Gastrocnemius medialis (tissue), 4 donors: Measurements from ENCODE around the gene DEFB115. TPM values are rescaled to one million over a fixed set of nuclear protein-coding genes. Genes with fewer than 3 reads are reported as not detected.

ENCODE experiments used
- ATAC-seq, 2 donors: fragments of 150-250 bp; one replicate each; pipeline ENCODE4 v1.9.1; 2016
- DNase-seq, 2 donors: peaks; one replicate each; pipeline ENCODE4 v3.0.0-alpha.2; 2019
- H3K27ac ChIP-seq, 4 donors: fragments of 200-600 bp; sonication (generic); 1 replicate in 1 of 4; 2 replicates in 3 of 4; pipeline ENCODE4 v1.5.1; 2016 to 2018; ENCODE audit warnings: mild to moderate bottlenecking in 2 of 4, moderate library complexity in 1 of 4
- H3K27me3 ChIP-seq, 3 donors: fragments of 200-600 bp; sonication (generic) in 2 of 3; 1 replicate in 1 of 3; 2 replicates in 2 of 3; pipeline versions ENCODE4 v1.5.1 to v1.6.0; 2016 to 2019; ENCODE audit warnings: mild to moderate bottlenecking in 1 of 3, moderate library complexity in 1 of 3
- H3K36me3 ChIP-seq, 2 donors: fragments of 200-600 bp; sonication (generic) in 1 of 2; one replicate each; pipeline ENCODE4 v1.5.1; 2017 to 2018
- H3K4me1 ChIP-seq, 2 donors: fragments of 200-600 bp; sonication (generic) in 1 of 2; one replicate each; pipeline ENCODE4 v1.5.1; 2016 to 2017; ENCODE audit warnings: mild to moderate bottlenecking in 2 of 2
- H3K4me3 ChIP-seq, 4 donors: fragments of 200-600 bp; sonication (generic) in 3 of 4; 1 replicate in 1 of 4; 2 replicates in 3 of 4; pipeline ENCODE4 v1.5.1; 2016 to 2019; ENCODE audit warnings: mild to moderate bottlenecking in 2 of 4
- H3K9me3 ChIP-seq, 3 donors: fragments of 200-600 bp; sonication (generic) in 2 of 3; 1 replicate in 1 of 3; 2 replicates in 2 of 3; pipeline ENCODE4 v1.5.1; 2016 to 2019
- POLR2A ChIP-seq, 2 donors: fragments of 450-650 bp; IDR thresholded peaks; one replicate each; pipeline ENCODE4 v1.6.1; 2017; ENCODE audit warnings: antibody characterized with exemption in 2 of 2, mild to moderate bottlenecking in 2 of 2, moderate library complexity in 2 of 2
- in situ Hi-C, 4 donors: fragments of 200-750 bp; cut with MboI; loops; one replicate each; pipeline versions ENCODE4 v1.15.0 to v1.8.0; 2017; ENCODE audit warnings: low sequenced_read_pairs in 4 of 4
- intact Hi-C: fragments of 100-400 bp; cut with DNase I; formaldehyde crosslinking; loops from one replicate; pipeline ENCODE4 v1.15.1; 2023; ENCODE audit warnings: low total_unique reads
- total RNA-seq, 4 donors: library from RNA; depleted of rRNA; stranded (reverse); fragments of >200 nt; gene quantifications; one replicate each; pipeline versions ENCODE4 v1.1.0 to v1.2.3, GENCODE V29; 2016
- TF ChIP-seq, protein P1 (sequence below), 5 experiments: fragments of 450-650 bp in 3 of 5; fragments of 200-600 bp in 2 of 5; sonication (generic) in 2 of 5; IDR thresholded peaks in 4 of 5; conservative IDR thresholded peaks in 1 of 5; 1 replicate in 4 of 5; 2 replicates in 1 of 5; pipeline ENCODE4 v1.5.1; 2016 to 2019; ENCODE audit warnings: antibody characterized with exemption in 5 of 5, mild to moderate bottlenecking in 3 of 5, moderate library complexity in 3 of 5

Gene DEFB115
- not detected for total RNA-seq

GRCh38 chr20:31257364-31257763 lies at the start of gene DEFB115:
Gene DEFB115, plus strand, starts transcription at chr20:31257664. Its CDS starts 0 bp downstream, at chr20:31257664.
- no peaks in the 10 kb centered on the region for H3K9me3 ChIP-seq
- H3K27ac ChIP-seq = no peak within 1 kb of the TSS
- DNase-seq = no peak
- no peaks in the 10 kb centered on the region for H3K4me1 ChIP-seq
- no peaks in the 10 kb centered on the region for H3K27me3 ChIP-seq
- ATAC-seq = no peak
- intact Hi-C loops (no loop called here), in situ Hi-C loops (no loop called here)
- no peak for TF ChIP-seq POLR2A (IDR thresholded peaks at IDR 0.05)
- TF ChIP-seq, protein P1, sequence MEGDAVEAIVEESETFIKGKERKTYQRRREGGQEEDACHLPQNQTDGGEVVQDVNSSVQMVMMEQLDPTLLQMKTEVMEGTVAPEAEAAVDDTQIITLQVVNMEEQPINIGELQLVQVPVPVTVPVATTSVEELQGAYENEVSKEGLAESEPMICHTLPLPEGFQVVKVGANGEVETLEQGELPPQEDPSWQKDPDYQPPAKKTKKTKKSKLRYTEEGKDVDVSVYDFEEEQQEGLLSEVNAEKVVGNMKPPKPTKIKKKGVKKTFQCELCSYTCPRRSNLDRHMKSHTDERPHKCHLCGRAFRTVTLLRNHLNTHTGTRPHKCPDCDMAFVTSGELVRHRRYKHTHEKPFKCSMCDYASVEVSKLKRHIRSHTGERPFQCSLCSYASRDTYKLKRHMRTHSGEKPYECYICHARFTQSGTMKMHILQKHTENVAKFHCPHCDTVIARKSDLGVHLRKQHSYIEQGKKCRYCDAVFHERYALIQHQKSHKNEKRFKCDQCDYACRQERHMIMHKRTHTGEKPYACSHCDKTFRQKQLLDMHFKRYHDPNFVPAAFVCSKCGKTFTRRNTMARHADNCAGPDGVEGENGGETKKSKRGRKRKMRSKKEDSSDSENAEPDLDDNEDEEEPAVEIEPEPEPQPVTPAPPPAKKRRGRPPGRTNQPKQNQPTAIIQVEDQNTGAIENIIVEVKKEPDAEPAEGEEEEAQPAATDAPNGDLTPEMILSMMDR (IDR thresholded peaks at IDR 0.05 in 4 of 5, conservative IDR thresholded peaks at IDR 0.05 in 1 of 5) = no peak
- H3K4me3 ChIP-seq = no peak within 1 kb of the TSS
- H3K36me3 ChIP-seq = no peaks in the 10 kb centered on the region

DNA sequence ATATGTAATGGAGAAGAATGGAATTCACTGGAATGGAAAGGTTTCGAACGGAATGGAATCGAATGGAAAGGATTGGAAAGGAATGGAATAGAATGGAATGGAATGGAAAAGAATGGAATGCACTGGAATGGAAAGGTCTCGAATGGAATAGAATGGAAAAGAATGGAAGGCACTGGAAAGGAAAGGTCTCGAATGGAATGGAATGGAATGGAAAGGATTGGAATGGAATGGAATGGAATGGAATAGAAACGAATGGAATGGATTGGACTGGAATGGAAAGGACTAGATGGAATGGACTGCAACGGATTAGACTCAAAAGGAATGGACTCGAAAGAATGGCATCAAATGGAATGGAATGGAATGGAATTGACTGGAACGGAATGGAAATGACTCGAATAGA lies 20.5 kb upstream of the DEFB115 start:
- DNase-seq (no peak), ATAC-seq (no peak)
- Histone ChIP-seq H3K27me3 (no peaks in the 10 kb centered on the region), H3K9me3 (no peaks in the 10 kb centered on the region), H3K4me1 (no peaks in the 10 kb centered on the region), H3K27ac (no peak overlapping the region), H3K4me3 (no peak overlapping the region), H3K36me3 (no peaks in the 10 kb centered on the region)
- no peak for TF ChIP-seq POLR2A (IDR thresholded peaks at IDR 0.05)
- TF ChIP-seq, protein P1 (IDR thresholded peaks at IDR 0.05 in 4 of 5, conservative IDR thresholded peaks at IDR 0.05 in 1 of 5) = no peak
- in situ Hi-C loops (no loop called here), intact Hi-C loops (no loop called here)

- no peak overlapping the region for H3K27ac ChIP-seq
Observed at GRCh38 chr20:31237763-31238162, 19.7 kb upstream of the DEFB115 start.

DNA sequence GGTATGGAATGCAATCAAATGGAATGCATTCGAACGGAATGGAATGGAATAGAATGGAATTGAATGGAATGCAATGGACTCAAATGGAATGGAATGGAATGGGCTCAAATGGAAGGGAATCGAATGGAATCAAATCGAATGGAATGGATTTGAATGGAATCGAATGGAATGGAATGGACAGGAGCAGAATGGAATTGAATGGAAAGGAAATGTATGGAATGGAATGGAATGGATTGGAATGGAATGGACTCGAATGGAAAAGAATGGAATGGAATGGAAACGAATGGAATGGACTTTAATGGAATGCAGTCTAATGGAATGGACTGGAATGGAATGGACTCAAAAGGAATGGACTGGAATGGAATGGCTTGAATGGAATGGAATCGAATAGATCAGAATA lies 18.3 kb upstream of the DEFB115 start:
- no peaks in the 10 kb centered on the region for H3K27me3 ChIP-seq
- no peaks in the 10 kb centered on the region for H3K4me1 ChIP-seq
- H3K36me3 ChIP-seq = no peaks in the 10 kb centered on the region
- in situ Hi-C loops = no loop called here
- intact Hi-C loops = no loop called here
- no peak overlapping the region for H3K27ac ChIP-seq
- DNase-seq (no peak), ATAC-seq (no peak)
- no peak overlapping the region for H3K4me3 ChIP-seq
- TF ChIP-seq POLR2A (IDR thresholded peaks at IDR 0.05) = no peak
- TF ChIP-seq, protein P1 (IDR thresholded peaks at IDR 0.05 in 4 of 5, conservative IDR thresholded peaks at IDR 0.05 in 1 of 5) = no peak
- no peaks in the 10 kb centered on the region for H3K9me3 ChIP-seq

More at GRCh38 chr20:31237763-31238162, 19.7 kb upstream of the DEFB115 start:
- Histone ChIP-seq H3K4me3 (no peak overlapping the region), H3K27me3 (no peaks in the 10 kb centered on the region), H3K4me1 (no peaks in the 10 kb centered on the region), H3K9me3 (no peaks in the 10 kb centered on the region), H3K36me3 (no peaks in the 10 kb centered on the region)
- in situ Hi-C loops = no loop called here
- no peak for TF ChIP-seq POLR2A (IDR thresholded peaks at IDR 0.05)
- TF ChIP-seq, protein P1 (IDR thresholded peaks at IDR 0.05 in 4 of 5, conservative IDR thresholded peaks at IDR 0.05 in 1 of 5) = no peak
- no peak for ATAC-seq
- DNase-seq = no peak
- intact Hi-C loops = no loop called here

GRCh38 chr20:31256959-31257358 lies 505 bp upstream of the DEFB115 start:
- H3K27me3 ChIP-seq = no peaks in the 10 kb centered on the region
- DNase-seq = no peak
- H3K4me3 ChIP-seq = no peak overlapping the region
- H3K4me1 ChIP-seq = no peaks in the 10 kb centered on the region
- no peaks in the 10 kb centered on the region for H3K9me3 ChIP-seq
- intact Hi-C loops = no loop called here
- H3K27ac ChIP-seq = no peak overlapping the region
- TF ChIP-seq, protein P1 (IDR thresholded peaks at IDR 0.05 in 4 of 5, conservative IDR thresholded peaks at IDR 0.05 in 1 of 5) = no peak
- H3K36me3 ChIP-seq = no peaks in the 10 kb centered on the region
- no peak for ATAC-seq
- in situ Hi-C loops = no loop called here
